ENCODE data around the gene CHN2.
A peak's percentile ranks its signal among the peaks of the same experiment; 100 is the strongest.

Gene CHN2

GRCh38 chr7:29194594-29195427, at the start of gene CHN2:
Gene CHN2 (plus strand): TSS chr7:29194775.
- peaks cover 79% of the 10 kb centered on the region for H3K27me3 Mint-ChIP-seq
- no peaks in the 10 kb centered on the region for H3K36me3 Mint-ChIP-seq
- CTCF ChIA-PET = interaction anchor here (1.0 kb wide), 2 partner anchors 268 to 272 kb away, joined by 4 to 5 read pairs; no protein-coding TSS in a partner anchor
- peak within 1 kb of the TSS; percentile 78 for H3K4me3 Mint-ChIP-seq
- peak; percentile 72 for DNase-seq
- no peaks in the 10 kb centered on the region for H3K9me3 Mint-ChIP-seq
- H3K27ac Mint-ChIP-seq = peak within 1 kb of the TSS; percentile 58
- H3K4me1 Mint-ChIP-seq = peaks cover 32% of the 10 kb centered on the region

GRCh38 chr7:29145553-29146056, 49.0 kb upstream of the CHN2 start:
- no peak overlapping the region for H3K27ac Mint-ChIP-seq
- no peaks in the 10 kb centered on the region for H3K36me3 Mint-ChIP-seq
- H3K4me3 Mint-ChIP-seq = no peak overlapping the region
- H3K4me1 Mint-ChIP-seq = no peaks in the 10 kb centered on the region
- H3K27me3 Mint-ChIP-seq = peaks cover 45% of the 10 kb centered on the region
- CTCF ChIA-PET = no interaction called here
- no peaks in the 10 kb centered on the region for H3K9me3 Mint-ChIP-seq
- no peak for DNase-seq

- CTCF ChIA-PET = no interaction called here
- H3K36me3 Mint-ChIP-seq = no peaks in the 10 kb centered on the region
- H3K27ac Mint-ChIP-seq = no peak within 1 kb of the TSS
- no peak for DNase-seq
- H3K4me3 Mint-ChIP-seq = no peak within 1 kb of the TSS
- H3K9me3 Mint-ChIP-seq = no peaks in the 10 kb centered on the region
- peaks cover 45% of the 10 kb centered on the region for H3K27me3 Mint-ChIP-seq
- H3K4me1 Mint-ChIP-seq = no peaks in the 10 kb centered on the region
These were observed 48.4 kb upstream of the CHN2 start, which contains the start of gene CPVL for GRCh38 chr7:29146057-29146706. Gene CPVL (minus strand): TSS chr7:29146537. CDS start chr7:29121061, 25,476 bp downstream.

GRCh38 chr7:29146888-29147609, 47.5 kb upstream of the CHN2 start:
- Mint-ChIP-seq H3K27me3 (peaks cover 45% of the 10 kb centered on the region), H3K27ac (no peak overlapping the region), H3K4me3 (no peak overlapping the region), H3K9me3 (no peaks in the 10 kb centered on the region), H3K4me1 (no peaks in the 10 kb centered on the region), H3K36me3 (no peaks in the 10 kb centered on the region)
- no peak for DNase-seq
- CTCF ChIA-PET = no interaction called here

- Mint-ChIP-seq H3K9me3 (no peaks in the 10 kb centered on the region), H3K27ac (no peak overlapping the region), H3K27me3 (peaks cover 48% of the 10 kb centered on the region), H3K36me3 (no peaks in the 10 kb centered on the region), H3K4me3 (no peak overlapping the region), H3K4me1 (no peaks in the 10 kb centered on the region)
- no peak for DNase-seq
- CTCF ChIA-PET = no interaction called here
These were observed 46.8 kb upstream of the CHN2 start for GRCh38 chr7:29147821-29148220.

GRCh38 chr7:29149036-29149435, 45.5 kb upstream of the CHN2 start:
- Mint-ChIP-seq H3K36me3 (no peaks in the 10 kb centered on the region), H3K27me3 (peaks cover 49% of the 10 kb centered on the region), H3K27ac (no peak overlapping the region), H3K4me1 (no peaks in the 10 kb centered on the region), H3K9me3 (no peaks in the 10 kb centered on the region), H3K4me3 (no peak overlapping the region)
- DNase-seq = no peak
- CTCF ChIA-PET = no interaction called here

- H3K4me1 Mint-ChIP-seq = no peaks in the 10 kb centered on the region
- CTCF ChIA-PET = interaction anchor here (0.9 kb wide), 1 partner anchor 229 kb away, joined by 3 read pairs; no protein-coding TSS in a partner anchor
- H3K4me3 Mint-ChIP-seq = no peak overlapping the region
- H3K27ac Mint-ChIP-seq = no peak overlapping the region
- H3K27me3 Mint-ChIP-seq = peaks cover 33% of the 10 kb centered on the region
- no peak for DNase-seq
- no peaks in the 10 kb centered on the region for H3K9me3 Mint-ChIP-seq
- no peaks in the 10 kb centered on the region for H3K36me3 Mint-ChIP-seq
These were observed 43.7 kb upstream of the CHN2 start for GRCh38 chr7:29150856-29151255.

GRCh38 chr7:29154076-29154475, 40.5 kb upstream of the CHN2 start:
- Mint-ChIP-seq H3K27ac (no peak overlapping the region), H3K9me3 (no peaks in the 10 kb centered on the region), H3K4me3 (no peak overlapping the region), H3K27me3 (peaks cover 8% of the 10 kb centered on the region), H3K4me1 (peaks cover 4% of the 10 kb centered on the region), H3K36me3 (no peaks in the 10 kb centered on the region)
- no peak for DNase-seq
- CTCF ChIA-PET = no interaction called here

GRCh38 chr7:29156907-29157452, 37.6 kb upstream of the CHN2 start:
- peaks cover 4% of the 10 kb centered on the region for H3K27me3 Mint-ChIP-seq
- H3K4me1 Mint-ChIP-seq = peaks cover 4% of the 10 kb centered on the region
- no peaks in the 10 kb centered on the region for H3K9me3 Mint-ChIP-seq
- H3K36me3 Mint-ChIP-seq = no peaks in the 10 kb centered on the region
- H3K4me3 Mint-ChIP-seq = no peak overlapping the region
- CTCF ChIA-PET = no interaction called here
- no peak for DNase-seq
- no peak overlapping the region for H3K27ac Mint-ChIP-seq

GRCh38 chr7:29158795-29159423, 35.7 kb upstream of the CHN2 start:
- peaks cover 4% of the 10 kb centered on the region for H3K4me1 Mint-ChIP-seq
- CTCF ChIA-PET = interaction anchor here (0.6 to 1.7 kb wide), 2 partner anchors 31 to 238 kb away, joined by 3 read pairs; no protein-coding TSS in a partner anchor
- no peaks in the 10 kb centered on the region for H3K27me3 Mint-ChIP-seq
- DNase-seq = no peak
- H3K27ac Mint-ChIP-seq = no peak overlapping the region
- no peak overlapping the region for H3K4me3 Mint-ChIP-seq
- H3K9me3 Mint-ChIP-seq = no peaks in the 10 kb centered on the region
- H3K36me3 Mint-ChIP-seq = no peaks in the 10 kb centered on the region

GRCh38 chr7:29160080-29160479, 34.5 kb upstream of the CHN2 start:
- no peaks in the 10 kb centered on the region for H3K9me3 Mint-ChIP-seq

GRCh38 chr7:29161231-29161630, 33.3 kb upstream of the CHN2 start:
- CTCF ChIA-PET = no interaction called here
- H3K4me1 Mint-ChIP-seq = peaks cover 4% of the 10 kb centered on the region
- H3K27me3 Mint-ChIP-seq = no peaks in the 10 kb centered on the region
- H3K9me3 Mint-ChIP-seq = no peaks in the 10 kb centered on the region
- H3K4me3 Mint-ChIP-seq = no peak overlapping the region
- H3K27ac Mint-ChIP-seq = no peak overlapping the region
- DNase-seq = no peak
- H3K36me3 Mint-ChIP-seq = no peaks in the 10 kb centered on the region

More at GRCh38 chr7:29160080-29160479, 34.5 kb upstream of the CHN2 start:
- DNase-seq = no peak
- H3K36me3 Mint-ChIP-seq = no peaks in the 10 kb centered on the region
- peaks cover 4% of the 10 kb centered on the region for H3K4me1 Mint-ChIP-seq
- no peak overlapping the region for H3K4me3 Mint-ChIP-seq
- no peaks in the 10 kb centered on the region for H3K27me3 Mint-ChIP-seq
- CTCF ChIA-PET = interaction anchor here (1.7 kb wide), 1 partner anchor 239 kb away, joined by 3 read pairs; no protein-coding TSS in a partner anchor
- H3K27ac Mint-ChIP-seq = no peak overlapping the region

- H3K27me3 Mint-ChIP-seq = no peaks in the 10 kb centered on the region
- CTCF ChIA-PET = no interaction called here
- no peak overlapping the region for H3K4me3 Mint-ChIP-seq
- H3K4me1 Mint-ChIP-seq = no peaks in the 10 kb centered on the region
- H3K27ac Mint-ChIP-seq = no peak overlapping the region
- DNase-seq = no peak
- H3K36me3 Mint-ChIP-seq = no peaks in the 10 kb centered on the region
- no peaks in the 10 kb centered on the region for H3K9me3 Mint-ChIP-seq
These were observed 32.0 kb upstream of the CHN2 start for GRCh38 chr7:29162577-29162976.

Data from activated naive CD4-positive, alpha-beta T cell treated with anti-CD3 and anti-CD28 coated beads, Interleukin-2, amount 10 ng/mL, durations not matched to agents 7 days and 5 days (primary cell).